ENCODE measurements around the gene REV3L. TPM values are rescaled to one million over a fixed set of nuclear protein-coding genes. Genes with fewer than 3 reads are reported as not detected.
A peak's percentile ranks its signal among the peaks of the same experiment; 100 is the strongest.

Gene REV3L
- total and polyA plus RNA-seq, 8 donors = 29.3 to 68.6 (median 57.4) TPM

- no peak for TF ChIP-seq CTCF (IDR thresholded peaks at IDR 0.05)
- Histone ChIP-seq H3K4me1 (peaks cover 0 to 5% of the 10 kb centered on the region in 2 donors), H3K27me3 (no peaks in the 10 kb centered on the region), H3K36me3 (peaks cover 0 to 62% of the 10 kb centered on the region in 2 donors), H3K9me3 (no peaks in the 10 kb centered on the region), H3K4me3 (no peak overlapping the region), H3K27ac (no peak overlapping the region)
- no peak for ATAC-seq
- DNase-seq = no peak
- intact Hi-C loops (cut with DNase I) = no loop called here
Observed at GRCh38 chr6:111265842-111266241, 217.2 kb downstream of the REV3L start.

DNA sequence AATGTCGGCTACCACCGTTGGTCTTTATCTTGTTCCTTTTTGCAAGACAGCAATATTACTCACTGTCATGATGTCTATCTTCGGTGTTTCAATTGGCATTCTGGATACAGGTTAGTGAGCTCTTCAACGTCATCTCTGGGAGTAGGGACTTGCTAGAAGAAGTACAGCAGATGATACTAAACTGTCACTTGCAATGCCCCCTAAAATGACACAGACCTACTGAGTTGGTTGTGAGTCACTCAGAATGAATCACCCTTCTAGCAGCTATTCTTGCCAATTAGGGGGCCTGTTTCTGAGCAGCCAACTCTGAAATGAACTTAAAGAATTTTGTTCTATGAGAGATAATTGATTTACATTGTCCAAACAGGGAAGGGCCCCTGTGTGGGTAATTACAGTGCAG is 219.2 kb downstream of the REV3L start:
- H3K4me1 ChIP-seq = peaks cover 4 to 17% of the 10 kb centered on the region in 2 donors
- intact Hi-C loops (cut with DNase I) = no loop called here
- no peak overlapping the region for H3K4me3 ChIP-seq
- DNase-seq = no peak
- no peak for ATAC-seq
- TF ChIP-seq CTCF (IDR thresholded peaks at IDR 0.05) = no peak
- H3K36me3 ChIP-seq = peaks cover 0 to 48% of the 10 kb centered on the region in 2 donors
- H3K9me3 ChIP-seq = no peaks in the 10 kb centered on the region
- H3K27me3 ChIP-seq = no peaks in the 10 kb centered on the region
- H3K27ac ChIP-seq = no peak overlapping the region

- no peak for ATAC-seq
- intact Hi-C loops (cut with DNase I) = no loop called here
- no peak for DNase-seq
- no peak overlapping the region for H3K27ac ChIP-seq
- no peak overlapping the region for H3K4me3 ChIP-seq
- TF ChIP-seq CTCF (IDR thresholded peaks at IDR 0.05) = no peak
- H3K9me3 ChIP-seq = no peaks in the 10 kb centered on the region
- peaks cover 0 to 21% of the 10 kb centered on the region in 2 donors for H3K36me3 ChIP-seq
- H3K4me1 ChIP-seq = peaks cover 4 to 21% of the 10 kb centered on the region in 2 donors
- no peaks in the 10 kb centered on the region for H3K27me3 ChIP-seq
Observed at GRCh38 chr6:111260570-111261298, 222.3 kb downstream of the REV3L start.

GRCh38 chr6:111259089-111259831 is 223.8 kb downstream of the REV3L start:
- H3K27me3 ChIP-seq = no peaks in the 10 kb centered on the region
- peak; percentile 93 to 95 for TF ChIP-seq CTCF (IDR thresholded peaks at IDR 0.05)
- peak overlapping the region; percentile 90 to 97 for H3K27ac ChIP-seq
- peak; percentile 99 to 100 (median 99) for DNase-seq
- peak; percentile 99 for ATAC-seq
- peaks cover 0 to 7% of the 10 kb centered on the region in 2 donors for H3K36me3 ChIP-seq
- H3K4me3 ChIP-seq = peak overlapping the region; percentile 65 to 71
- peaks cover 4 to 21% of the 10 kb centered on the region in 2 donors for H3K4me1 ChIP-seq
- intact Hi-C loops (cut with DNase I) = loop anchor here in 1 of 2 donors (10.0 kb wide), 1 partner anchor 216 kb away; no protein-coding TSS in a partner anchor
- no peaks in the 10 kb centered on the region for H3K9me3 ChIP-seq

DNA sequence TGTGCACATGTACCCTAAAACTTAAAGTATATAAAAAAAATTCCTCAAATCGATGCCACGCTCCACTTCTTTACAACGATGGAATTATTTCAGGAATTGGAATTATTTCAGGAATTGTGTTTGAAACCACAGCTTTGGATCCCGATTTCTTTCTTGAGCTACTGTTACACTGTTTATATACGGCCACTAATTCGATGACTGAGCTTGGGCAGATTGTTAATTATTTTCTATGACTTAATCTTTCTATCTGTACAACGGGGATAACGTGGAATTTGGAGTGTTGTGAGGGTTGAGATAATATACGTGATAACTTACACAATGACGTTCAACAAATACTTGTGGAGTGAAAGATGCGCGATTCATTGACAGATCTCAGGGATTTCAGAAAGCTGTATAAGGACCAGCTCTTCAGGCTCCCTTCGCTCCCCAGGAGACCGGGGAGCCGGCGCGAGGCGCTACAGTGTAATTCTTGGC is 224.4 kb downstream of the REV3L start:
- Histone ChIP-seq H3K27ac (peak overlapping the region in 1 of 2 donors; percentile 97), H3K4me1 (peaks cover 4 to 21% of the 10 kb centered on the region in 2 donors), H3K4me3 (peak overlapping the region; percentile 65 to 71), H3K9me3 (no peaks in the 10 kb centered on the region), H3K36me3 (peaks cover 0 to 1% of the 10 kb centered on the region in 2 donors), H3K27me3 (no peaks in the 10 kb centered on the region)
- DNase-seq (no peak), ATAC-seq (no peak)
- no peak for TF ChIP-seq CTCF (IDR thresholded peaks at IDR 0.05)
- intact Hi-C loops (cut with DNase I) = loop anchor here in 1 of 2 donors (10.0 kb wide), 1 partner anchor 216 kb away; no protein-coding TSS in a partner anchor

Measured in left lung (tissue), 10 donors.